CD14-positive monocyte (primary cell): ENCODE measurements around the gene TRIM47. TPM values are rescaled to one million over a fixed set of nuclear protein-coding genes. Genes with fewer than 3 reads are reported as not detected.

ENCODE experiments used
- DNase-seq, 3 donors: peaks; one replicate each; pipeline ENCODE4 v3.0.0-alpha.2; 2011 to 2022
- H2AFZ ChIP-seq: 2 replicates; pipeline ENCODE4 v1.6.0; 2012; ENCODE audit warnings: mild to moderate bottlenecking, low read depth, low read length, inconsistent platforms; ENCODE audit not compliant: insufficient read depth, poor library complexity, severe bottlenecking
- H3K27ac ChIP-seq, 2 donors: 1 replicate in 1 of 2; 2 replicates in 1 of 2; pipeline ENCODE4 v1.5.1; 2012 to 2013; ENCODE audit warnings: low read length in 2 of 2, control low read depth in 1 of 2, inconsistent platforms in 1 of 2, low read depth in 1 of 2, mild to moderate bottlenecking in 1 of 2
- H3K27me3 ChIP-seq, 2 donors: one replicate each; pipeline versions ENCODE4 v1.6.0 to v1.6.1; 2011 to 2013; ENCODE audit warnings: low read length in 2 of 2; ENCODE audit not compliant: control insufficient read depth in 2 of 2, insufficient read depth in 2 of 2
- H3K36me3 ChIP-seq, 2 donors: replicated peaks in 1 of 2; 1 replicate in 1 of 2; 2 replicates in 1 of 2; pipeline versions ENCODE4 v1.5.1 to v1.6.1; 2012 to 2013; ENCODE audit warnings: low read length in 2 of 2, control low read depth in 1 of 2, inconsistent platforms in 1 of 2, mild to moderate bottlenecking in 1 of 2; ENCODE audit not compliant: insufficient read depth in 2 of 2, control insufficient read depth in 1 of 2
- H3K4me1 ChIP-seq, 2 donors: 1 replicate in 1 of 2; 2 replicates in 1 of 2; pipeline versions ENCODE4 v1.5.1 to v1.6.1; 2012 to 2013; ENCODE audit warnings: low read length in 2 of 2, control low read depth in 1 of 2, inconsistent platforms in 1 of 2, mild to moderate bottlenecking in 1 of 2, moderate library complexity in 1 of 2; ENCODE audit not compliant: insufficient read depth in 2 of 2, control insufficient read depth in 1 of 2
- H3K4me2 ChIP-seq: replicated peaks from 2 replicates; pipeline ENCODE3; 2012; ENCODE audit warnings: low read length, moderate library complexity, mild to moderate bottlenecking; ENCODE audit not compliant: poor library complexity, severe bottlenecking; ENCODE audit errors: extremely low read depth
- H3K4me3 ChIP-seq, 3 experiments: fragments of 200-600 bp in 1 of 3; sonication (generic) in 1 of 3; replicated peaks in 1 of 3; 1 replicate in 2 of 3; 2 replicates in 1 of 3; pipeline ENCODE4 v1.5.1; 2011 to 2013; ENCODE audit warnings: low read length in 3 of 3, mild to moderate bottlenecking in 3 of 3, control low read depth in 2 of 3, low read depth in 2 of 3, inconsistent platforms in 1 of 3, moderate library complexity in 1 of 3
- H3K79me2 ChIP-seq: 2 replicates; pipeline ENCODE4 v1.6.0; 2012; ENCODE audit warnings: mild to moderate bottlenecking, control low read depth, inconsistent platforms, low read length, moderate library complexity; ENCODE audit not compliant: insufficient read depth
- H3K9ac ChIP-seq: 2 replicates; pipeline ENCODE4 v1.6.0; 2017; ENCODE audit warnings: low read length, mild to moderate bottlenecking; ENCODE audit not compliant: insufficient read depth, poor library complexity, severe bottlenecking
- H3K9me3 ChIP-seq, 2 donors: replicated peaks in 1 of 2; 1 replicate in 1 of 2; 2 replicates in 1 of 2; pipeline versions ENCODE4 v1.5.1 to v1.6.1; 2012 to 2013; ENCODE audit warnings: low read length in 2 of 2, control low read depth in 1 of 2; ENCODE audit not compliant: control insufficient read depth in 1 of 2, insufficient read depth in 1 of 2
- H4K20me1 ChIP-seq: 2 replicates; pipeline ENCODE4 v1.6.0; 2012; ENCODE audit warnings: mild to moderate bottlenecking, low read length, control low read depth, moderate library complexity; ENCODE audit not compliant: insufficient read depth
- H3K27ac Mint-ChIP-seq, 7 donors: one replicate each; pipeline ENCODE4 v1.8.0; 2020; ENCODE audit warnings: mild to moderate bottlenecking in 7 of 7, mixed read lengths in 7 of 7, moderate library complexity in 6 of 7, inconsistent platforms in 2 of 7
- H3K27me3 Mint-ChIP-seq, 3 donors: one replicate each; pipeline ENCODE4 v1.8.0; 2021 to 2022; ENCODE audit warnings: low read depth in 3 of 3, mild to moderate bottlenecking in 3 of 3, mixed read lengths in 3 of 3, moderate library complexity in 3 of 3, inconsistent platforms in 1 of 3
- H3K36me3 Mint-ChIP-seq, 2 donors: one replicate each; pipeline ENCODE4 v1.8.0; 2020; ENCODE audit warnings: mixed read lengths in 2 of 2, inconsistent platforms in 1 of 2, mild to moderate bottlenecking in 1 of 2
- H3K4me1 Mint-ChIP-seq: one replicate; pipeline ENCODE4 v1.8.0; 2020; ENCODE audit warnings: mild to moderate bottlenecking, mixed read lengths
- H3K4me3 Mint-ChIP-seq, 2 donors: one replicate each; pipeline ENCODE4 v1.8.0; 2020; ENCODE audit warnings: mild to moderate bottlenecking in 2 of 2, mixed read lengths in 2 of 2, moderate library complexity in 1 of 2
- H3K9me3 Mint-ChIP-seq, 7 donors: one replicate each; pipeline ENCODE4 v1.8.0; 2020 to 2022; ENCODE audit warnings: mixed read lengths in 7 of 7, mild to moderate bottlenecking in 6 of 7, moderate library complexity in 6 of 7, inconsistent platforms in 2 of 7
- WGBS: methylation state at CpG from one replicate; pipeline ENCODE4 v1.1.5; 2013; ENCODE audit warnings: missing lambda C conversion rate; ENCODE audit not compliant: insufficient coverage; 5-methylcytosine and 5-hydroxymethylcytosine counted together
- intact Hi-C, 2 donors: fragments of 100-400 bp; cut with micrococcal nuclease; formaldehyde crosslinking; loops; one replicate each; pipeline versions ENCODE4 v1.15.0 to v1.15.1; 2023
- polyA plus RNA-seq, 3 donors: library from polyadenylated mRNA; depleted of rRNA in 1 of 3; unstranded in 2 of 3; stranded (reverse) in 1 of 3; fragments of 300-500 nt in 2 of 3; fragments of >200 nt in 1 of 3; fragmentation: Illumina TruSeq in 2 of 3; gene quantifications; 1 replicate in 2 of 3; 2 replicates in 1 of 3; pipeline ENCODE4 v1.2.3, GENCODE V29; 2012 to 2021
- TF ChIP-seq, protein P1 (sequence below): fragments of 200-600 bp; IDR thresholded peaks from one replicate; pipeline ENCODE4 v1.8.0; 2022; ENCODE audit warnings: antibody characterized with exemption, mild to moderate bottlenecking

TRIM47 gene
- polyA plus RNA-seq, 3 donors, result 0.20 TPM; not detected in 2

DNA sequence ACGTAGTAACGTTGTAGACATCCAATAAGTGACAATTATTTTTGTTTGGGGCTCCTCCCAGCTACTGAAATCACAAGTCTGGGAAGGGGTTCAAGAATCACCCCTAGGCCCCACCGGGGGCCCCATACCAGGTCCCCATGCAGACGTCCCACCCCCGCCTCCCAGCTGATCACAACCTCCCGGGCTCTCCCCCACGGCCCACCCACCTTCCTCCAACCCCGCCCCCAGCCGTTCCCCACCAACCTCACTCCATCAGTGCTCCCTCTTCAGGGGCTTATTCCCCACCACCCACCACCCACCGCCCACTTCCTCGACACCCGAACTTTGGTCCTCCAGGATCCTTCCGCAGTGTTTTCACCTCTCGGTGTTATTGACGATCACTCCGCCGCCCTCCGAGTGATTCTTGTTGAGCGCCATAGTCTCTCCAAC, 23.5 kb downstream of the TRIM47 start:
- peaks cover 0 to 2% (median 0%) of the 10 kb centered on the region in 7 donors for H3K9me3 Mint-ChIP-seq
- H3K4me3 Mint-ChIP-seq, result no peak overlapping the region
- Histone ChIP-seq H3K9me3 (no peaks in the 10 kb centered on the region), H3K36me3 (peaks cover 15 to 20% of the 10 kb centered on the region in 2 donors), H4K20me1 (peaks cover 13% of the 10 kb centered on the region), H3K27me3 (no peaks in the 10 kb centered on the region), H3K4me2 (peak overlapping the region; percentile 86), H3K9ac (peak overlapping the region; percentile 78), H3K4me3 (peak overlapping the region; percentile 60 to 95 (median 89)), H3K4me1 (peaks cover 49 to 56% of the 10 kb centered on the region in 2 donors), H3K27ac (peak overlapping the region; percentile 52 to 91), H3K79me2 (peaks cover 48% of the 10 kb centered on the region), H2AFZ (peak overlapping the region; percentile 59)
- intact Hi-C loops, result loop anchor here in 1 of 2 donors (5.0 kb wide), 2 partner anchors 42 to 78 kb away; partner anchors contain the start of gene TRIM65
- peaks cover 41% of the 10 kb centered on the region for H3K4me1 Mint-ChIP-seq
- 0% methylated on average over 11 of the region's 19 CpGs for WGBS
- DNase-seq, result no peak
- no peak overlapping the region for H3K27ac Mint-ChIP-seq
- H3K36me3 Mint-ChIP-seq, result peaks cover 20 to 27% of the 10 kb centered on the region in 2 donors
- TF ChIP-seq, protein P1, sequence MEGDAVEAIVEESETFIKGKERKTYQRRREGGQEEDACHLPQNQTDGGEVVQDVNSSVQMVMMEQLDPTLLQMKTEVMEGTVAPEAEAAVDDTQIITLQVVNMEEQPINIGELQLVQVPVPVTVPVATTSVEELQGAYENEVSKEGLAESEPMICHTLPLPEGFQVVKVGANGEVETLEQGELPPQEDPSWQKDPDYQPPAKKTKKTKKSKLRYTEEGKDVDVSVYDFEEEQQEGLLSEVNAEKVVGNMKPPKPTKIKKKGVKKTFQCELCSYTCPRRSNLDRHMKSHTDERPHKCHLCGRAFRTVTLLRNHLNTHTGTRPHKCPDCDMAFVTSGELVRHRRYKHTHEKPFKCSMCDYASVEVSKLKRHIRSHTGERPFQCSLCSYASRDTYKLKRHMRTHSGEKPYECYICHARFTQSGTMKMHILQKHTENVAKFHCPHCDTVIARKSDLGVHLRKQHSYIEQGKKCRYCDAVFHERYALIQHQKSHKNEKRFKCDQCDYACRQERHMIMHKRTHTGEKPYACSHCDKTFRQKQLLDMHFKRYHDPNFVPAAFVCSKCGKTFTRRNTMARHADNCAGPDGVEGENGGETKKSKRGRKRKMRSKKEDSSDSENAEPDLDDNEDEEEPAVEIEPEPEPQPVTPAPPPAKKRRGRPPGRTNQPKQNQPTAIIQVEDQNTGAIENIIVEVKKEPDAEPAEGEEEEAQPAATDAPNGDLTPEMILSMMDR, result no peak
- peaks cover 0 to 4% (median 0%) of the 10 kb centered on the region in 3 donors for H3K27me3 Mint-ChIP-seq

DNA sequence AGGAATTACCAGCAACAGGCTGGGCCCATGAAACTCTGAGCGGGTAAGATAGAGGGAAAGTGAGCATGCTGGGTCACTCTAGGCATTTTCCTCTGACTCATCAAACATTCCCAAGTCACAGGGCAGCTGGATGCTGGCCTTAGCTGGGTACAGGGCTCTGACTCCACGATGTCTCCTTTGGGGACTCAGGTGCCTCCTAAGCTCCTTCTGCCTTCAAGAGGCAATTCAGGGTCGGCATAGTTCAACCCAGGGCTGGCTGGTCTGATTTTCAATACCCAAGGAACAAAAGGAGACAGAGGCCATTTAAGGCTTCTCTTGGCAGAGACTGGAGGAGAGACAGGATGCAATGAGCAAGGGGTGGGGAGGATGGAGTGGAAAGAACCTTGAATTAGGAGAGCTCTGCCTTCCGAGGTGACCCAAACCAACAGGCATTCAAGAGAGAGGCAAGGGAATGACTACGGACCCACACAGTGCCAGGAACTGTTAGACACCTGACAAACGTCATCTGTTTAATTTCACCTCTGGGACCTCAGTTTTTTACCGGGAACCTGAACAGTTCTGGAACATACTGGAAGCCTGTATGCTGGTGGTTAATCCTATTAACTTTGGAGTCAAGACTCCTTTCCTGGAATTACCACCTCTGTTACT, 24.2 kb downstream of the TRIM47 start:
- H3K4me2 ChIP-seq, result peak overlapping the region; percentile 86
- H3K27me3 ChIP-seq, result no peaks in the 10 kb centered on the region
- peaks cover 43 to 49% of the 10 kb centered on the region in 2 donors for H3K4me1 ChIP-seq
- Mint-ChIP-seq H3K4me3 (no peak overlapping the region), H3K27me3 (peaks cover 0 to 4% (median 0%) of the 10 kb centered on the region in 3 donors), H3K27ac (peak overlapping the region in 1 of 7 donors; percentile 83), H3K36me3 (peaks cover 27 to 33% of the 10 kb centered on the region in 2 donors), H3K4me1 (peaks cover 38% of the 10 kb centered on the region), H3K9me3 (peaks cover 0 to 2% (median 0%) of the 10 kb centered on the region in 7 donors)
- no peak overlapping the region for H2AFZ ChIP-seq
- H4K20me1 ChIP-seq, result peaks cover 20% of the 10 kb centered on the region
- intact Hi-C loops, result no loop called here
- H3K4me3 ChIP-seq, result peak overlapping the region; percentile 60 to 95 (median 89)
- peaks cover 51% of the 10 kb centered on the region for H3K79me2 ChIP-seq
- peak overlapping the region; percentile 46 to 91 for H3K27ac ChIP-seq
- TF ChIP-seq, protein P1, result no peak
- H3K36me3 ChIP-seq, result peaks cover 22 to 27% of the 10 kb centered on the region in 2 donors
- no peaks in the 10 kb centered on the region for H3K9me3 ChIP-seq
- DNase-seq, result peak in 2 of 3 donors; percentile 41 to 90
- peak overlapping the region; percentile 78 for H3K9ac ChIP-seq
- WGBS, result 39% methylated on average over 4 of the region's 7 CpGs
